HL-60 (cell line): ENCODE measurements around the gene LRP2.

Source experiments
- CTCF ChIP-seq: IDR thresholded peaks from one replicate; pipeline ENCODE4 v1.5.1; 2011; ENCODE audit warnings: low read length, control low read depth, inconsistent platforms; ENCODE audit not compliant: insufficient read depth
- POLR2AphosphoS5 ChIP-seq: IDR thresholded peaks from 2 replicates; pipeline ENCODE4 v1.6.1; 2012; ENCODE audit warnings: low read depth

GRCh38 chr2:169259402-169259801 is 102.9 kb downstream of the LRP2 start:
- TF ChIP-seq CTCF = no peak
- TF ChIP-seq POLR2AphosphoS5 = no peak
